Measurements from ENCODE around the gene CRIM1. TPM values are rescaled to one million over a fixed set of nuclear protein-coding genes. Genes with fewer than 3 reads are reported as not detected.
A peak's percentile ranks its signal among the peaks of the same experiment; 100 is the strongest.

Gene CRIM1
- total RNA-seq, 1 experiment from 2014 or later = 27.6 TPM

DNA sequence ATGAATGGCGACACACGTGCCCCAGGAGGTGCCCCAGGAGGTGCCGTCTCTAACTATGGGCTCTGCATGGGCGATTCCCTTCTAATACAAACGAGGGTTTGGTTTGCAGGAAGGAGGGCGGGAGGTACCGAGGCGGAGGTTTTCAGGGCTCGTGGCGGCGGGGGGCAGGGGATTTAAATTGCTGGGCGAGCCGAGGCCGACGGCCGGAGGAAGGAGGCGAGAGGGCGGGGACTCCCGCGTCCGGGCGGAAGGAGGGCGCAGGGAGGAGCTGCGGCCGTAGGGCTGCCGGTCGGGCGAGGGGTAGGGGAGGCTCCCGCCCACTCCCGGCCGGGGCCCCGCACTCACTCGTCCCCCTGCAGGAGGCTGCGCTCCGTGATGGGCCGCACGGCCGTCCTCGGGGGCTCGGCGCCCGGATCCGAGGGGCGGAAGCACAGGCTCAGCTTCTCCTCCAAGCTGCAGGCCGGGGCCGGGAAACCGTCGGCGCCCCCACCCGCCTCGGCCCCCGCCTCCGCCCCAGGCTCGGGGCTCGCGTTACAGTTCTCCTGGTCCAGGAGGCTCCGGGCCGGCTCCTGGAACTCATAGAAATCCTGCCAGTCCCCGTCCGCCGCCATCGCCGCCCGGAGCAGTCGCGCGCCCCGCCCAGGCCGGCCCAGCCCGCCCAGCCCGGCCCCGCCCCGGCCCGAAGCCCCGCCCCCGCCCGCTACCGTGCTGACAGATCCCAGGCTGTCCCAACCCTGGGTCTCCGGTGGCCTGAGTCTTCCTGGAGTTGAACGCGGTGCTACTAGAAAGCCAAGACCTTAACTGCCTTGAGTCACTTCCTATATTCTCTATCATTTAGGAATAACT lies 242.2 kb downstream of the CRIM1 start, which contains the start of gene FEZ2:
FEZ2 (minus strand) TSS at position 637 of the 846 bp plus-strand sequence; CDS start at position 611, 26 bp downstream.
- TF ChIP-seq, protein P1, sequence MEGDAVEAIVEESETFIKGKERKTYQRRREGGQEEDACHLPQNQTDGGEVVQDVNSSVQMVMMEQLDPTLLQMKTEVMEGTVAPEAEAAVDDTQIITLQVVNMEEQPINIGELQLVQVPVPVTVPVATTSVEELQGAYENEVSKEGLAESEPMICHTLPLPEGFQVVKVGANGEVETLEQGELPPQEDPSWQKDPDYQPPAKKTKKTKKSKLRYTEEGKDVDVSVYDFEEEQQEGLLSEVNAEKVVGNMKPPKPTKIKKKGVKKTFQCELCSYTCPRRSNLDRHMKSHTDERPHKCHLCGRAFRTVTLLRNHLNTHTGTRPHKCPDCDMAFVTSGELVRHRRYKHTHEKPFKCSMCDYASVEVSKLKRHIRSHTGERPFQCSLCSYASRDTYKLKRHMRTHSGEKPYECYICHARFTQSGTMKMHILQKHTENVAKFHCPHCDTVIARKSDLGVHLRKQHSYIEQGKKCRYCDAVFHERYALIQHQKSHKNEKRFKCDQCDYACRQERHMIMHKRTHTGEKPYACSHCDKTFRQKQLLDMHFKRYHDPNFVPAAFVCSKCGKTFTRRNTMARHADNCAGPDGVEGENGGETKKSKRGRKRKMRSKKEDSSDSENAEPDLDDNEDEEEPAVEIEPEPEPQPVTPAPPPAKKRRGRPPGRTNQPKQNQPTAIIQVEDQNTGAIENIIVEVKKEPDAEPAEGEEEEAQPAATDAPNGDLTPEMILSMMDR (conservative IDR thresholded peaks at IDR 0.05) = no peak
- Histone ChIP-seq H2BK15ac (ENCODE audit: low read depth, low read length) (no peak within 1 kb of the TSS), H3K27me3 (ENCODE audit: insufficient read depth, low read length) (no peaks in the 10 kb centered on the region), H2BK12ac (ENCODE audit: insufficient read length, low read depth, low read length) (no peak within 1 kb of the TSS), H3K4ac (ENCODE audit: low read depth, low read length) (no peak within 1 kb of the TSS), H3K14ac (ENCODE audit: insufficient read depth, low read length) (no peak within 1 kb of the TSS), H3K18ac (ENCODE audit: insufficient read length, low read depth, low read length) (no peak within 1 kb of the TSS), H3K9ac (ENCODE audit: extremely low read depth, insufficient read length, low read length) (peak within 1 kb of the TSS; percentile 44), H3K4me1 (ENCODE audit: insufficient read depth, low read length) (peaks cover 3% of the 10 kb centered on the region; the same call in 1 of the 2 replicates), H3K9me3 (ENCODE audit: control insufficient read depth, low read depth, low read length) (no peaks in the 10 kb centered on the region), H3K79me2 (ENCODE audit: insufficient read depth, low read length) (peaks cover 4% of the 10 kb centered on the region; the same call in 1 of the 2 replicates), H4K5ac (ENCODE audit: insufficient read length, low read depth, low read length) (no peak within 1 kb of the TSS), H2BK120ac (ENCODE audit: low read depth, low read length, poor library complexity, severe bottlenecking) (no peak within 1 kb of the TSS), H2AK5ac (ENCODE audit: insufficient read length, low read length) (no peak within 1 kb of the TSS), H2BK5ac (ENCODE audit: insufficient read length, low read length) (no peak within 1 kb of the TSS), H4K91ac (ENCODE audit: insufficient read length, low read depth, low read length) (no peak within 1 kb of the TSS), H3K23me2 (ENCODE audit: insufficient read length, low read depth, low read length, poor library complexity, severe bottlenecking) (peaks cover 4% of the 10 kb centered on the region), H3T11ph (ENCODE audit: low read length) (no peak within 1 kb of the TSS), H4K8ac (replicated peaks; ENCODE audit: insufficient read length, low read depth, low read length) (no peak within 1 kb of the TSS), H2BK20ac (ENCODE audit: low read depth, low read length, poor library complexity, severe bottlenecking) (no peak within 1 kb of the TSS), H3K79me1 (ENCODE audit: insufficient read depth, low read depth, low read length, poor library complexity, severe bottlenecking) (no peaks in the 10 kb centered on the region), H2AFZ (ENCODE audit: low read length) (no peak within 1 kb of the TSS), H3K23ac (ENCODE audit: insufficient read length, low read depth, low read length) (no peak within 1 kb of the TSS), H4K20me1 (ENCODE audit: control insufficient read depth, insufficient read depth, insufficient read length) (no peaks in the 10 kb centered on the region), H3K56ac (ENCODE audit: insufficient read length, low read depth, low read length) (no peak within 1 kb of the TSS), H3K4me2 (ENCODE audit: insufficient read depth, insufficient read length, low read length) (peak within 1 kb of the TSS; percentile 81), H3K27ac (ENCODE audit: insufficient read length, low read depth, low read length) (no peak within 1 kb of the TSS)
- Mint-ChIP-seq H3K4me1 (peaks cover 25 to 34% of the 10 kb centered on the region in 2 experiments), H3K27me3 (ENCODE audit: low read depth) (peaks cover 20% of the 10 kb centered on the region), H3K36me3 (ENCODE audit: insufficient read depth in 1 of 3, low read depth in 3 of 3) (peaks cover 4 to 28% (median 21%) of the 10 kb centered on the region in 3 experiments), H3K9me3 (no peaks in the 10 kb centered on the region), H3K27ac (peak within 1 kb of the TSS in 2 of 3 experiments; percentile 15 to 48; a peak in 3 of 7 replicates), H3K4me3 (peak within 1 kb of the TSS; percentile 70 to 79)
- DNase-seq = peak; percentile 91
- WGBS (ENCODE audit: extremely low coverage, insufficient read length, low lambda C conversion rate) = no CpG with 5 or more reads among the region's 81 CpGs

Other genes with a start within 250 kb of the CRIM1 start
- gene FEZ2, start 242.4 kb downstream of the CRIM1 start, total RNA-seq (2021) = 22.0 and 27.7 TPM in 2 replicates